Measurements from ENCODE around the gene ERI2. TPM values are rescaled to one million over a fixed set of nuclear protein-coding genes. Genes with fewer than 3 reads are reported as not detected.

Gene ERI2
- total RNA-seq, 1 experiment from 2014 or later, result 16.9 TPM

DNA sequence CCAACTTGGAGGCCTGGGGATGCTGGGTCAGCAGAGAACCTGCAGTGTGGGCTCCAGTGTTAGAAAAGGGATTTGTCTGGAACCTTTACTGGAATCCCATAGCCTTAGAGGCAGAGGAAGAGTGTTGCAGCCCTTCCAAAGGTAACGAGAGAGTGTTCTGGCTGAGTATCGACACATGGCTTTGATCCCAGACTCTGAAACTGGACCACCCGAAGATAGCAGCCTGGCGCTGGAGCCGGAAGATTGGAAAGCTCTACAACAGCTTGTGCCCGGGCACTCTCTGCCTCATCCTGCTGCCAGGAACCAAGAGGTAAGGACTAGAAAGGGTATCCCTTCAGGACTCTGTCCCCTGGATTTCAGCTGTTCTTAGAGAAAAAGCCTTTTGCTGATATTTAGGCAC lies 39.8 kb upstream of the ERI2 start:
- Mint-ChIP-seq H3K9me3 (no peaks in the 10 kb centered on the region), H3K27me3 (ENCODE audit: low read depth) (no peaks in the 10 kb centered on the region), H3K36me3 (peaks cover 15% of the 10 kb centered on the region), H3K4me3 (no peak overlapping the region), H3K4me1 (peaks cover 3% of the 10 kb centered on the region), H3K27ac (no peak overlapping the region)
- ATAC-seq (no peak), DNase-seq (ENCODE audit: low spot score) (no peak)
- POLR2A ChIA-PET, result no interaction called here
- CTCF ChIA-PET, result interaction anchor here (1.1 kb wide), 1 partner anchor 238 kb away, joined by 3 read pairs; no protein-coding TSS in a partner anchor
- TF ChIP-seq NR3C1 (CRISPR knock-in tag; conservative IDR thresholded peaks at IDR 0.05; ENCODE audit: low read depth) (no peak), ZNF396 (CRISPR knock-in tag; IDR thresholded peaks at IDR 0.05; ENCODE audit: borderline replicate concordance) (no peak)

DNA sequence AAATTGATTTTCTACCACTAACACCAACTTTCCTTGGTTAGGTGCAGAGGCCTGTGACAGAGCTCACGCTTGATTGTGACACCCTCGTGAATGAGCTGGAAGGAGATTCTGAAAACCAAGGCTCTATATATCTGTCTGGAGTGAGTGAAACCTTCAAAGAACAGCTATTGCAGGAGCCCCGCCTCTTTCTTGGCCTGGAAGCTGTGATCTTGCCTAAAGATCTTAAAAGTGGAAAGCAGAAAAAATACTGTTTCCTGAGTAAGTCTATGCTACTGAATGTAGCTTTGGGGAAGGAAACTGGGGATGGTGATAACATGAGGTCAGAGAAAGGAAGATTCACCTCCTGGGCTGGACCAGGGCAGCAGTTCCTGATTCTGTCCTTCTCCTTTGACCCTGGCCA lies 38.3 kb upstream of the ERI2 start:
- peaks cover 21% of the 10 kb centered on the region for H3K36me3 Mint-ChIP-seq
- no peak overlapping the region for H3K4me3 Mint-ChIP-seq
- no peak for ATAC-seq
- H3K27me3 Mint-ChIP-seq (ENCODE audit: low read depth), result no peaks in the 10 kb centered on the region
- DNase-seq (ENCODE audit: low spot score), result no peak
- H3K27ac Mint-ChIP-seq, result no peak overlapping the region
- POLR2A ChIA-PET, result no interaction called here
- H3K4me1 Mint-ChIP-seq, result peaks cover 3% of the 10 kb centered on the region
- H3K9me3 Mint-ChIP-seq, result no peaks in the 10 kb centered on the region
- TF ChIP-seq E2F4 (CRISPR knock-in tag; IDR thresholded peaks at IDR 0.05; ENCODE audit: borderline replicate concordance, low read depth) (no peak), CREM (CRISPR knock-in tag; IDR thresholded peaks at IDR 0.05) (no peak), PRDM15 (CRISPR knock-in tag; IDR thresholded peaks at IDR 0.05) (no peak), GABPB1 (CRISPR knock-in tag; IDR thresholded peaks at IDR 0.05) (no peak), ZNF121 (CRISPR knock-in tag; IDR thresholded peaks at IDR 0.05) (no peak)
- TF ChIP-seq, protein P1, sequence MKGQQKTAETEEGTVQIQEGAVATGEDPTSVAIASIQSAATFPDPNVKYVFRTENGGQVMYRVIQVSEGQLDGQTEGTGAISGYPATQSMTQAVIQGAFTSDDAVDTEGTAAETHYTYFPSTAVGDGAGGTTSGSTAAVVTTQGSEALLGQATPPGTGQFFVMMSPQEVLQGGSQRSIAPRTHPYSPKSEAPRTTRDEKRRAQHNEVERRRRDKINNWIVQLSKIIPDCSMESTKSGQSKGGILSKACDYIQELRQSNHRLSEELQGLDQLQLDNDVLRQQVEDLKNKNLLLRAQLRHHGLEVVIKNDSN (CRISPR knock-in tag; IDR thresholded peaks at IDR 0.05), result no peak
- CTCF ChIA-PET, result interaction anchor here (1.3 kb wide), 1 partner anchor 30 kb away, joined by 4 read pairs; no protein-coding TSS in a partner anchor

- ChIA-PET POLR2A (no interaction called here), CTCF (interaction anchor here (1.3 kb wide), 1 partner anchor 30 kb away, joined by 4 read pairs; no protein-coding TSS in a partner anchor)
- peaks cover 21% of the 10 kb centered on the region for H3K36me3 Mint-ChIP-seq
- no peak for TF ChIP-seq ZNF317 (CRISPR knock-in tag; IDR thresholded peaks at IDR 0.05; ENCODE audit: borderline replicate concordance, low read depth)
- no peak for TF ChIP-seq TEAD1 (CRISPR knock-in tag; IDR thresholded peaks at IDR 0.05)
- TF ChIP-seq, protein P2, sequence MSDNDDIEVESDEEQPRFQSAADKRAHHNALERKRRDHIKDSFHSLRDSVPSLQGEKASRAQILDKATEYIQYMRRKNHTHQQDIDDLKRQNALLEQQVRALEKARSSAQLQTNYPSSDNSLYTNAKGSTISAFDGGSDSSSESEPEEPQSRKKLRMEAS (CRISPR knock-in tag; IDR thresholded peaks at IDR 0.05), result no peak
- TF ChIP-seq ZNF263 (CRISPR knock-in tag; IDR thresholded peaks at IDR 0.05; ENCODE audit: low read depth), result no peak
- TF ChIP-seq, protein P3, sequence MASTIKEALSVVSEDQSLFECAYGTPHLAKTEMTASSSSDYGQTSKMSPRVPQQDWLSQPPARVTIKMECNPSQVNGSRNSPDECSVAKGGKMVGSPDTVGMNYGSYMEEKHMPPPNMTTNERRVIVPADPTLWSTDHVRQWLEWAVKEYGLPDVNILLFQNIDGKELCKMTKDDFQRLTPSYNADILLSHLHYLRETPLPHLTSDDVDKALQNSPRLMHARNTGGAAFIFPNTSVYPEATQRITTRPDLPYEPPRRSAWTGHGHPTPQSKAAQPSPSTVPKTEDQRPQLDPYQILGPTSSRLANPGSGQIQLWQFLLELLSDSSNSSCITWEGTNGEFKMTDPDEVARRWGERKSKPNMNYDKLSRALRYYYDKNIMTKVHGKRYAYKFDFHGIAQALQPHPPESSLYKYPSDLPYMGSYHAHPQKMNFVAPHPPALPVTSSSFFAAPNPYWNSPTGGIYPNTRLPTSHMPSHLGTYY (CRISPR knock-in tag; IDR thresholded peaks at IDR 0.05), result no peak
- TF ChIP-seq, protein P4, sequence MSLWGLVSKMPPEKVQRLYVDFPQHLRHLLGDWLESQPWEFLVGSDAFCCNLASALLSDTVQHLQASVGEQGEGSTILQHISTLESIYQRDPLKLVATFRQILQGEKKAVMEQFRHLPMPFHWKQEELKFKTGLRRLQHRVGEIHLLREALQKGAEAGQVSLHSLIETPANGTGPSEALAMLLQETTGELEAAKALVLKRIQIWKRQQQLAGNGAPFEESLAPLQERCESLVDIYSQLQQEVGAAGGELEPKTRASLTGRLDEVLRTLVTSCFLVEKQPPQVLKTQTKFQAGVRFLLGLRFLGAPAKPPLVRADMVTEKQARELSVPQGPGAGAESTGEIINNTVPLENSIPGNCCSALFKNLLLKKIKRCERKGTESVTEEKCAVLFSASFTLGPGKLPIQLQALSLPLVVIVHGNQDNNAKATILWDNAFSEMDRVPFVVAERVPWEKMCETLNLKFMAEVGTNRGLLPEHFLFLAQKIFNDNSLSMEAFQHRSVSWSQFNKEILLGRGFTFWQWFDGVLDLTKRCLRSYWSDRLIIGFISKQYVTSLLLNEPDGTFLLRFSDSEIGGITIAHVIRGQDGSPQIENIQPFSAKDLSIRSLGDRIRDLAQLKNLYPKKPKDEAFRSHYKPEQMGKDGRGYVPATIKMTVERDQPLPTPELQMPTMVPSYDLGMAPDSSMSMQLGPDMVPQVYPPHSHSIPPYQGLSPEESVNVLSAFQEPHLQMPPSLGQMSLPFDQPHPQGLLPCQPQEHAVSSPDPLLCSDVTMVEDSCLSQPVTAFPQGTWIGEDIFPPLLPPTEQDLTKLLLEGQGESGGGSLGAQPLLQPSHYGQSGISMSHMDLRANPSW (CRISPR knock-in tag; conservative IDR thresholded peaks at IDR 0.05; ENCODE audit: low read depth), result no peak
- no peak for TF ChIP-seq FOXP4 (CRISPR knock-in tag; IDR thresholded peaks at IDR 0.05)
- TF ChIP-seq NFATC4 (CRISPR knock-in tag; IDR thresholded peaks at IDR 0.05), result no peak
- no peak overlapping the region for H3K27ac Mint-ChIP-seq
- no peak for ATAC-seq
- no peak for DNase-seq (ENCODE audit: low spot score)
- no peak overlapping the region for H3K4me3 Mint-ChIP-seq
- no peaks in the 10 kb centered on the region for H3K27me3 Mint-ChIP-seq (ENCODE audit: low read depth)
- peaks cover 3% of the 10 kb centered on the region for H3K4me1 Mint-ChIP-seq
- no peaks in the 10 kb centered on the region for H3K9me3 Mint-ChIP-seq
These were observed 37.8 kb upstream of the ERI2 start for GRCh38 chr16:20844054-20844453.

Data from WTC11 (cell line).